ENCODE data around the gene ZNF407.

ZNF407 gene

DNA sequence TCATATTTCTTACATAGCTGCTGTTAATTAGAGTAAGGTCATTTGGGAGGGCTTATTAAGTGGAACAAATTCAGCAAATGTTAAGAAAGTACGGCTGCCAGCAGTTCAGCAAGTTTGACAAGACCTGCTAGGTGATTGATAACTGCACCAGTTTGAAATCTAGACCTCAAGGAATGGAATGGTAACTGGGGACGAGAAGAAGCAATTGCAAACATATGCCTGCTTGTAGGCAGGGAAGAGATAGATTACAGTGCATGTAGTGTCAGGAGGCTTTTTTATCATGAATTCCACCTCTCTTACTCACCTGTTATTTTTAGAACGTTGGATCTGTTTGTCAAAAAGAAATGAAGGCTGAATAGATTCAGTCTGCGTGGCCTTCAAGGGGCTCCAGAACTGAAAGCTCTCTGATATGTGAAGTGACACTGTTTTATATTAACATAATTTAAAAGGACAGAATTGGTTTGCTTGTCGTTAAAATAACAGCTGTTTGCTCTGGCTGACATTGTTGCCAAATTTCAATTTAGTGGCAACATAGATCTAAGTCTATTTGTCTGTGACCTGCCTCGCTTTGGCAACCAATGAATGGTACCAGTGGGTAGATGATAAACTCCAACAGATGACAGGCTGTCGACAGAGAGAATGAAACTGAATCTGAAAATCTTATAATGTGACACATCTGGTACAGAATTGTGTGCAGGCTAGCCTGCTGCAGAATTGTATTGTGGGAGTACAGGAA is 199.3 kb downstream of the ZNF407 start:
- peak; percentile 69 for DNase-seq

DNA sequence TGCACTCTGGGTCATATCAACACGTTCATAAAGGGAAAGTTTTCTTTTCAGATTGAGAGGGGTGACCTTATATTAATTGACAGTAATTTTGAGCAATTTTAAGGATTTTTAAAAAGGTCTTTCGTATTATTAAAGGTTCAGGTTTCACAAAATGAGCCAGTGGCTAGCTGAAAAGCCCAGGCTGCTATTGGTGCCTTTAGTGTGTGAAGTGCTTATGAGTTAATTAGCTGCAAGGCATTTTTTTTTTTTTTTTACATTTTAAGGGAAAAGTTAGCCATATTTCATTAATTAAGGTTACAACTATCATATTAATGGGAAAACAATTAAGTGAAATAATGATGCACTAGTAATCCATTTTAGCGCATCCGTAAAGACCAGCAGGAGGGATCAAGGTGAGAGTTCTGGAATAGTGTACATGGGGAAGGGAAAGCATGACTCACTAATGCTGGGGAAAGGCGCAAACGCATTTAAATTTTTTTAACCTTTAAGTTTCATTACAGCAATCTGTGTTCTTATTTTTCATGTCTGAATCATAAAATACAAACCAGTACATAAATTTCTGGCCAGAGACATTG is 200.0 kb downstream of the ZNF407 start:
- no peak for DNase-seq

DNA sequence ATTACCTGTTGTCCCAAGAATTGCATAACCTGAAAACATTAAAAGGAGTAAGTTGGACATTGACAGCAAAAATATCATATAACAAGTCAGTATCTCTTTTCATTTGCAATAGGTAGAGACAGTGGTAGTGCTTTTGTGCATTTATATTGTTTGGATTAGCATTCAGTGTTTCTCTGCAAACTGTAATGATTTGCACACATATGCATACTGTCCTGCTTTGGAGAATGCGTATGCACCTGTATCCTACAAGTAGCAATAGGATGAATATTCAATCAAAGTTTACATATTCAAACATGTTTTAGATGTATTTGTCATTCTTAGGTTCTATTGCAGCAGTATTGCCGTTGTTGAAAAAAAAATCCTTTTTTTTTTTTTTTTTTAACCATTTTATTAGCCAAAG is 201.9 kb downstream of the ZNF407 start:
- DNase-seq: peak; percentile 90

DNA sequence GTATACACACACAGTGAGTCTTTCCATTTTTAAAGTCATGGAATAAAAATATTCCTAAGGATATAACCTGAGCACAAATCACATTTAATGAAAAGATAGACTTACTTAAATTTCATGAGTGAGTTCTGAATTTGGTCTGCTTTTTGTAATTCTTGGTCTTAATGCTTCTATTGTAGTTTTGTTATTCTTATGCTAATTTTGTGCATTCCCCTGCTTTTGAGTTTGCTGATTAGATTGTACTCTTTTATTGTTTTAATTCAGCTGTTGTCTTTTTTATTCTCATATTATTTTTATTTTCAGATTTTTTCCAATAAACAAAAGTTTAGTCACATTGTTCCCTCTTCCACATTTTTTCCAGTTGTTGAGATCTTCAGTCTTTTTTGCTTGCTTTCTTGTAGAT is 202.4 kb downstream of the ZNF407 start:
- DNase-seq: no peak

DNA sequence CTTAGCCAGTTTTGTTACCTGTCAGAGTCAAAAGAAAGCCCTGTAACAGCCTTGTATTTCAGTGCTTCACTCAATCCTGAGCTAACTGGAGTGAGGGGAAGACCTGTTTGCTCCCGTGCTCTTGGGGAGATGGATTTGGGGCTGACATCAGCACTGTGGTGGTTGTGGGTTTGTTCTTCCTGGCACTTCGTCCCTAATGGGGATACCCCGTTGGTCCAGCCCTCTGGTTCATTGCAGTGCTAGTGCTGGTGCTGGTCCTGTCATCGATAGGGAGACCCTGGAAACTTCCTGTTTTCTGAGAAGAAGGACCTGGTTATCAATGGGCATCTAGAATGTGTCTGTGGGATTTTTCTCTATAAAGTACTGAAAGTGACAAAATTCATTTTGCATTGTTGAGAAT is 205.4 kb downstream of the ZNF407 start:
- DNase-seq: peak; percentile 42

DNA sequence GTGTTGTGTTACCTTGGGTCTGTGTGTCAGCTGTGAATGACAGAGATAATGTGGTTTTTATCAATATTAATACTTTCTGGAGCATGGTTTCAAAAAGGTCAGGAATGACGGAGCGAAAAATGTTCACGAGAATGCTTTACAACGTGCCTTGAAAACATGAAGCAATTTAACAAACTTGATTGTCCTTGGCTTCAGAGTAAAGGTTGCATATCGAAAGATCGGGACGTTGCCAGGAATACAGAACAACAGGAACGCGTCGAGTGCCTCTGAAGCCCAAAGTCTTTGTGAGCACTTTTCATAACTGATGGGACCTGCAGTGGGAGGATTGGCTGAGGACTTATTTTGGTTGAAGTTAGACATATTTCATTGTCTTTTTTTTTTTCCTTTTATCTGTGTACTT is 206.1 kb downstream of the ZNF407 start:
- peak; percentile 48 for DNase-seq

DNA sequence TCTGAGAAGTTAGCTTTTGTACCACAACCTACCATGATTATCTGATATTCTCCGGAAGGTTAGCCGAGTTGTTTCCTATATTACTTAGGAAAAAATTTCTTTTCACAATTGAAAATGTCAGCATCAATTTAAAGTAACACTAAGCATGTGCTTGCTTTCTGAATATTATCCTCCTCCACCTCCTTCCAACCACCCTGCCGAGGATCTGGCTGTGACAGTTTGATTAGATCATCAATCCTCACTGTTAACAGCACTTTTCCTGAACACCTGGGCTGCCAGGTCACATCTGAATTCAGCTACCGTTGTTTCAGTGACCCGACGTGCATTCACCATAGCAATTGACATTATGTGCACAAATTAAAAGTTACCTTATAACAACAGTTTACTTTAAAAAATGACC is 207.0 kb downstream of the ZNF407 start:
- DNase-seq: peak; percentile 75

DNA sequence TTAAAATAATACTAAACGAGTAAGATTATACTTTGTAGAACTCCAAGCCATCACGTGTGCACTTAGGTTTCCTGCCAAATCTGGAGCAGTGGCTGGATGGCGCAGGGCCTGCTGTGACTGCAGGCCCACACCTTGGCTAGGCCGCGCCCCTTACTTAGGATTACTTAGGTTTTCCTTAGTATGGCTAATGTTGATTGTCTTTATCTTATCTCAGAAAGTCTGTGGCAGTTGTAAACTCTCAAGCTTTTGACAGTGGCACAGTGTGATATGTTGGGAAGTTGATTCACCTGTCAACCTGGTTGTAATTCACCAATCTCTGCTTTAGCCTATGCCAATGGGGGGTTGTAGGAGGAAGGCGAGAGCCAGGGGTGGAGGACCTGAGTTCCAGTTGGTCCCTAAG is 208.4 kb downstream of the ZNF407 start:
- DNase-seq: no peak

DNA sequence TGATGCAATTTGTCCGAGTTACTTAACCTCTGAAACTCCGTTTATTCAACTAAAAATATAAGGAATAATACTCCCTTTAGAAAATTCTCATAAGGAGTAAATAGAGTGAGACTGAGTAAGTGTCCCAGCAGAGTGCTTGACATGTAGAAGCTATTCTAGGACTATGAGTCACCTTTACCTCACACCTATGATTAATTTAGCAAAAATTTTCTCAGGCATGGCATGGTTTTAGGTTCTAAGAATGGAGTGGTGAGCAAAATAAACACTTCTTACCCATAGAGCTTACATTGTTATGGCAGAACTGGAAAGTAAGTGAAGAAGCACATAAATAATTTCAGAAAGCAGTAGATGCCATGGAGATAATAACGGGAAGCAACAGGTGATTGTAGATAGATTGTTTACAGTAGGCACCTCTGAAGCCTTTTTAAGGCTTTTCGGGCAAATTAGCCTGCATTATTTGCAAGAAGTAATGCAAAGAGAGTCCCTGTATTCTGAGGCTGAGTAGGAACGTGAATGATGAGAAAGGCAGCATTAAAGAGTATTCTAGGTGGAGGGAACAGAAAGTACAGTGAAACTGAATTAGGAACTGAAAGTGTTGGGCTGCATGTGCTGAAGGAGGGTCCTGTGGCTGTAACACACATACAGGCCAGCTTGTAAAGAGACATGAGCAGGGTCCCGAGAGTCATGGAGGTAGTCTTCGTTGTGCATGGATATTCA is 209.2 kb downstream of the ZNF407 start:
- DNase-seq: no peak

DNA sequence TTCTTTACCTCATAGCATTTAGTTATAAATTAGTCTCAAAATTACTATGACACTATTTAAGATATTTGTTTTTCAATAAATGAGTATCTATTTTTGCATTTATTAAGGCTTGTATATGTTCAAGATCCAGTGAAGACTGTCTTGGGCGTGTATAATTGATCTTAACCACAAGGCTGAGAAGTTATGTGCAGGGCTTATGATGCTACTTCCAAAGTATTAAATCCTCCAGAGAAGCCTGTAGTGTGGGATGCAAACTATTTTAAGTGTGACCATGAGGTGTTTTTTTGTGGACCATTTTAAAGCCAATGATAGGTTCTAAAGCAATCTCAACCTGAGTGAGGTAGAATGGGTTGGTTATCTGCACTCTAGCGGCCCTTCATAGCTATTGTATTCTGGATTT is 219.9 kb downstream of the ZNF407 start:
- no peak for DNase-seq

DNA sequence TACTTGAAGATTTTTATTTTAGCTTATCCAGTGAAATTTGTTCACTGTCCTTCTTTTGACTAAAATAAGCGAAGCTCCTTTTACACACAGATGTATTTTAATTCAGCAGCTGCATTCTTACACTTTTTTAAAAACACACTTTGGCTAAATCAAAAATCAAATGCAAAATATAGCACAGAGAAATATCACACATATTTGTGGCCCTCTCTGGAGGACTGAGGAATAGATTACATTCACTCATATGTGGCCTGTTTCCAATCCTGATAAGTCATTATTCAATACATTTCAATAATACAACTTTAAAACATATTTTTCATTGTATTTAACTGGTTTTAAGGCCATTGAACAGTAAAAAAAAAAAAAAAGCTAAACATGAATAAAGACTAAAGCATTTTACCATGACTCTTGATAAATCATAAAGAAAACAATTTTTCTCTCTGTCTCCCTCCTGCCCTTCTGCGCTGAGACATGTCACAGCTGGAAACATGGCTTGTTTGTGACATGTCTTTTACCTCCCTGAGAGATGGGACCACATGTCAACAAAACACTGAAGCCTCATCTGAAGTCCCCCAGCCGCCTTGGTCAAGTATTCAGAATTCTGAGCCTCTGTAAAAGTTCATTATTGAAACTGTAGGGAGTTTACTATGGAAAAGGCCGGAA is 221.0 kb downstream of the ZNF407 start:
- no peak for DNase-seq

DNA sequence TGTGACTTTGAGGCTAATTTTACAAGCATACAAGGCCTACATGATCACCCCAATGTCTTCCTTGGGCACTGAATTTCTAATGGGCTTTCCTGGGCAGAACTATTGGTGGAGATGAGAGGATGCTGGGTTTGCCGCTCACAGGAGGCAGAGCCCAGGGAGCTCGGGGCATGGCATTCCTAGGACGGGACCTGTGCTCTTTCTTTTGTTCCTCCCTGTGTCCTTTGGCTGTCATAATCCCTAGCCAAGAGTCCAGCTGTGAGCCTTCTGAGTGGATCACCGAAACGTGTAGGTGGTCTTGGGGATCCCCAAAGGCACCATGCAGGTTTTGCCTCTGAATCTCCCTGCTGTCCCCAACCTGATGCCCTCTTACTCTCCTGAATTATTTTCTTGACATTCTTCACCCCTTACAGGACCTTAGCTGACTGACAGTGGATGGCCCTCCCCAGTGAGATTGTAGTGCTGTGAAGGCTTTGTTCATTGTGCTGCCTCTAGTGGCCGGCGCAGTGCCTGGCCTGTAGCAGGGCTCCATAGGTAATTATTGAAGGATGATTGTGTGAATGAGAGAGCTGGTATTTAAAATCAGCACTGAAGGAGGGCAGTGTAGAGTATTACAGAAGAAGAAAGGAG is 221.9 kb downstream of the ZNF407 start:
- DNase-seq: peak; percentile 25

DNA sequence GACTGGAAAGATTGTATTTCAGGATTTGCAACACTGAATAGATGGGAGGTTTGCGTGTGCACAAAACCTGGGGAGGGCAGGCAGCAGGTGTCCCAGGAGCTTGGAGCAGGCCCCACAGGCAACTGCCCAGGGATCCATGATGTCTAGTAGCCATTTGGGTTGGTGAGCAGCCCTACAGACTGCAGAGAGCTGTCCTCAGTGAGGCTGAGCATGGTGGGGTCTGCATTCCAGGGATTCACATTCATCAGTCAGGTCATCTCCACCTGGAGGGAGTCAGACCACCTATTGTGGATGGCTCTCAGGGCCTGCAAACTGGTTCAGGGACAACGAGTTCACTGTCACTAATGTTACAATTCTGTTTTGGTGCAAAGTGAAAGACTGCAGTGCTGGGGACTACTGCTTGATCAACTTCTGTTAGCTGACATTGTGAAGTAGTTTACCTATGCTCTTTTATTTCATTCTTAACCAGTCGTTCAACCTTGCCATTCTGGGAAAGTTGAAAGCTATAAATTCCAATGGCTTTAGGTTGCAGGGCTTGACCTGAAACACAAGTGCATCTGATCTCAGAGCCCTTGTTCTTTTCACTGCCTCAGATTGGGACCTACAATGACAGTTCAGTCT is 222.6 kb downstream of the ZNF407 start:
- no peak for DNase-seq

DNA sequence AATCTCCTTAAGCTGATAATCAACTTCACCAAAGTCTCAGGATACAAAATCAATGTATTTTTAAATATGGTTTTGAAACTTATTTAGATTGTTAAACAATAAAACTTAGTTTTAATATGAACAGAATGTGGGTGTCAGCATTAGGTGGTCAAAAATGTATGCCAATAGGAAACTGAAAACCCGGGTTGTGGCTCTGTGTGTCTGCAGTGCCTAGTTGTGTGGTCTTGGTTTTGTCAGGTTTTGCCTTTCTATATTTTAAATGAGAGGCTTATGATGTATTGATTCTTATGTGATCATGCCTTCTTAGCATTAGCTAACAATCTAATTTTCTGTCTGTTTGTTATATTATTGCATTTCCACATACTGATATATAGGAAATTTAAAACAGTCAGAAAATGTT is 227.8 kb downstream of the ZNF407 start:
- no peak for DNase-seq

DNA sequence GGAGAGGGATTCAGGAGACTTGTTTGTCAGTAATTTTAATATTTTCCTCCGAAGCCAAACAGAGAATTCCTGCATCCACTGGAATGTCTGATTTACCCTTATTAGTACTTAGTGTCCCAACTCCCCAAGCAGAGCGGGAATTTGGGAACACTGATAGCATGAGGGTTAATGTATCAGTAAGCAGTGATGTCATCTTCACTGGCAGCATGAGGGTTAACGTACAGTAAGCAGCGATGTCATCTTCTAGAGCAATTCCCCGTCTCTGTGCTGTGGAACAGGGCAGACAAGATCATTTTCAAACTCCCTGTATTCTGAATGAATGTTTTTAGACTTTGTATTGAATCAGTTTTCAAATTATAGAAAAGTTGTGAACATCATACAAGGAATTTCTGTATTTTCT is 228.9 kb downstream of the ZNF407 start:
- DNase-seq: peak; percentile 58

DNA sequence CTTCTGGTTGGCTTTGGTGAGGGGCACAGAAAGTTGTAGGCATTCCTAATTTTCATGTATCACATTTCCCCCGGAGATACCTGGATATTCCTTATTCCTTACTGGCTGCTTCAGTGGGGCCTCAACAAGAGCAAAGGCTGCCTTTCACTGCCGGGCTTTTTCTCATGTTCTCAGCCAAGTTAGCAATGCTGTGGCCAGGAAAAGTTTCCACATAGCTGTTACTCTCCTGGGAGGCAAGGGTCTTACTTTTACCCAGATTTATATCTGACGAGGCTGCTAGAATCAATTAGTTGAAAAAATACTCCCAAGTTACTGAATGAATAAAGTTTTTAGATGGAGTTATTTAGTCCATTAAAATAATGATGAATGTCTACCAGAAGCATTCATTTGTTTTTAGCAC is 230.5 kb downstream of the ZNF407 start:
- DNase-seq: no peak

DNA sequence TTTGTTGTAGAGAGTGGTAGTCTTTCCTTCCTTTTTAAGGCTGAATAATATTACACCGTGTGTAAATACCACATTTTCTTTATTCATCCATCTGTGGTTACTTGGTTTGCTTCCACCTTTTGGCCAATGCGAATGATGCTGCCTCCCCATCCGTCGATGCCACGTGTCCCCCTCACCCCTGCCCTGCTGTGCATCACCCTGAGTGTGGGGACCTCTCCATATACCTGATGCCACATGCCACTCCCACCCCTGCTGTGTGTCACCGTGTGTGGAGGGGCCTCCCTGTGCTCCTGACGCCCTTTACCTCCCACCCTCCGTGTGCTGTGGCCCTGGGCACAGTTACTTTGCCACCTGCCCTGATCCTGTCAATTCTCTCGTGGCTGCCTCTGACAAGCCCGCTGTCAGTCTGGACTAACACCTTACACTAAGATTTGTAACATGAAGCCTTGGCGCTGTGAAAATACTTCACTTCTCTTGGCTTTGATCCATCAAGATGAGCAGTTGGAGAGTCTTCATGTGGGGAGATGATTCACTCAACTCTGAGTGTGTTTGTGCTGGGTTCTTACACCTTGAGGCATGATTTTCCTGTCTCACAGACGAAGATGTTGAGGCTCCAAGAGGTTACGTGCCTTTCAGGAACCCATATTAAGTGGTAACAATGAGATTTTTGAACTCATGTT is 234.0 kb downstream of the ZNF407 start:
- no peak for DNase-seq

DNA sequence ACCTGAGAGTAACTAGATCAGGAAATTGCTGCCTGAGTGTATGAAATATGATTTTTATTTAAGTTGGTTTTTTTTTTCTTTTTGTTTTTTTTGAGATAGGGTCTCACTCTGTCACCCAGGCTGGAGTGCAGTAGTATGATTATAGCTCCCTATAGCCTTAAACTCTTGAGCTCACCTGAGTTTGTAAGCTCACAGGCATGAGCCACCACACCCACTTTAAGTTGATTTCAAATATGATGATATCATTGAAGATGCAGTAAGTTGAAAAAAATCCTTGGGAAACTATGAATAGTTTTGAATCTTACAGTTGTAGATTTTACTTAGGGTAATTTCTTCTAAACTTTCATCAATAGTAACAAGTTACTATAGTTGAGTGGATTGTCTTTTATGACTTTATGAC is 234.7 kb downstream of the ZNF407 start:
- no peak for DNase-seq

DNA sequence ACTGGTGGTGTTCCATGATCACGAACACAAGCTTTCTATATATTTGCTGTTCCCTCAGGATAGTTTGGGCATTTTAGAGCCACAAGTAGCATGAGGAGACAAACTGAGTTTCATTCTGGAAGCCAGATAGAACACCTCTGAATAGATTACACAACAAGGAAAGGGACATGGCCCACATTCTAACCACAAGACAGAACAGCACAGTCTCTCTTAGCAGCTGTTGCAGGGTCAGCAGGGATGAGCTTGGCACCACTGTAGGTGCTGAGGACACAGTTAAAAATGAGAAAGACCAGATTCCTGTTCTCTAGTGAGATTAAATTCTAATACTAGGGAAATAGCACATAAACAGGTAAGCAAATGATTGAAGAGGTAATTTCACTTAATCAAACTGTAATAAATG is 235.3 kb downstream of the ZNF407 start:
- no peak for DNase-seq

DNA sequence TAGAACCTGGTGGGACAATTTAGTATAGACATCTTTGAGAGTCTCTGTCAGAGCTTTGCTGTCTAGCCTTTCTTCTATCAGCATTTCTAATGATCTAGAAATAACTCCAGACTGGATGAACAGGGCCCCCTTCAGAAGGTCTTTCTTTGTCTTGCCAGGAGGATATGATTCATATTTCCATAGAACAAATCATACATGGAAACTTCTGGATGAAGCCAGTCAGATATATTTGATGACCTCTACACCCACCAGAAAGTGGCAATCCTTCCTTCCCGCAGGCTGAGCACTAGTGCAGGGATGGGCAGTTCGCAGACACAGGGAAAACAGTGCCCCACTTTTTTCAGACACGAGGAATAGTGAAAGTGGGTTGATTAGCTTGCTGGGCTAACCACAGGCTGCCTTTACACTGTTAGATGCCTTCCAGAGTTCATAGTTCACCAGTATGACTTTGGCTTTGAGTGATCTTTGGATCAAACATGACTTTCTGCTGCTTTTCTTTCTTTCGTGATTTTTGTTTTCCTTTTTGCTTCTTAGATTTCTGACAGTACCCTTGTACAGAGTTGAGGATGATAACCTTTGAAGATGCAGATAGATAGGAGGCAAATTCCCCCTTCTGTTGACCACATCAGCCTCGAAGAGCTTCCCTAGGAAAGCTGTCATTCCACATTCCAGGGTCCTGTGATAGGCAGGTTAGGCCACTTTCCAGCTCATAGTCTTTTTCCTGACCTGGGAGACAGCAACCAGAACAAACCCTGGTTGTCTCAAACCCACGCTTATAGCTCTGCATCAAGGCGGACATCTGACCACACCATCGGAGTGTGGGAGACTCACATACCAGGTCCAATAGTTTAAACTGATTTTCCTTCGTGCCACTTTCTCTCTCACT is 237.0 kb downstream of the ZNF407 start:
- no peak for DNase-seq

All from NCI-H526 treated with DMSO at 0.1 percent for 48 hours (cell line).